SJSA1 (cell line): ENCODE data around the gene URB2. TPM values are rescaled to one million over a fixed set of nuclear protein-coding genes. Genes with fewer than 3 reads are reported as not detected.

Experiments
- DNase-seq, 2 experiments: peaks; one replicate each; pipeline ENCODE4 v3.0.0-alpha.2; 2015 to 2020; ENCODE audit warnings: low spot score in 2 of 2, low read depth in 1 of 2
- H3K27ac ChIP-seq: fragments of 250-450 bp; sonication (Bioruptor Pico); 2 replicates; pipeline ENCODE4 v1.5.1; 2020; ENCODE audit warnings: mild to moderate bottlenecking, moderate library complexity
- H3K27me3 ChIP-seq: fragments of 250-450 bp; sonication (Bioruptor Pico); replicated peaks from 2 replicates; pipeline ENCODE4 v1.5.1; 2020; ENCODE audit warnings: mild to moderate bottlenecking, moderate library complexity
- H3K36me3 ChIP-seq: fragments of 250-450 bp; sonication (Bioruptor Pico); 2 replicates; pipeline ENCODE4 v1.5.1; 2020; ENCODE audit warnings: mild to moderate bottlenecking
- H3K4me1 ChIP-seq: fragments of 250-450 bp; sonication (Bioruptor Pico); replicated peaks from 2 replicates; pipeline ENCODE4 v1.6.1; 2021; ENCODE audit warnings: mild to moderate bottlenecking
- H3K4me3 ChIP-seq: fragments of 250-450 bp; sonication (Bioruptor Pico); 2 replicates; pipeline ENCODE4 v1.5.1; 2020; ENCODE audit warnings: mild to moderate bottlenecking
- H3K9me3 ChIP-seq: fragments of 250-450 bp; sonication (Bioruptor Pico); replicated peaks from 2 replicates; pipeline ENCODE4 v1.5.1; 2020; ENCODE audit warnings: mild to moderate bottlenecking
- total RNA-seq: library from RNA; depleted of rRNA; stranded (reverse); fragments of >200 nt; shearing (Covaris generic); gene quantifications from 2 replicates; pipeline ENCODE4 v1.2.3, GENCODE V29; 2014

Gene URB2
- total RNA-seq, 1 experiment from 2014 or later = 15.2 TPM

DNA sequence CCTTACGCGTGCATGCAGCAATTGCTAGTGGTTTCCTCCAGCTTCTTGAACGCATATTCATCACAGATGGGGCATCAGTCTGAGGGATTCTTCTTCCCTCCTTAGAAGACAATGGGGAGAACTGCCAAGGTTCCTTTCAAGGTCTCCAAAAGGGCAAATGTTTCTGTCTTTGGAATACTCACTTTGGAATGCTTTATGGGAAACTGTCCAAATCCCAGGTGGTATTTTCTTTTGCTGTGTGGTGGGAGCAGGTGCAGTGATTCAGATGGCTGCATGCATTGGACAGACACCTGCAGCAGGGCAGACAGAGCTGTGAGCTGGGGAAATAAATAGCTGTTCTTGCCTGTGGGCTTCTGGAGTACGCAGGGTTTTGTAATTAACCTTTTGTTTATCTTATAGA is 40.5 kb downstream of the URB2 start:
- no peaks in the 10 kb centered on the region for H3K27me3 ChIP-seq
- DNase-seq = no peak
- H3K36me3 ChIP-seq = peaks cover 5% of the 10 kb centered on the region; the same call in 1 of the 2 replicates
- peaks cover 12% of the 10 kb centered on the region for H3K4me1 ChIP-seq
- no peak overlapping the region for H3K4me3 ChIP-seq
- H3K9me3 ChIP-seq = no peaks in the 10 kb centered on the region
- H3K27ac ChIP-seq = no peak overlapping the region

DNA sequence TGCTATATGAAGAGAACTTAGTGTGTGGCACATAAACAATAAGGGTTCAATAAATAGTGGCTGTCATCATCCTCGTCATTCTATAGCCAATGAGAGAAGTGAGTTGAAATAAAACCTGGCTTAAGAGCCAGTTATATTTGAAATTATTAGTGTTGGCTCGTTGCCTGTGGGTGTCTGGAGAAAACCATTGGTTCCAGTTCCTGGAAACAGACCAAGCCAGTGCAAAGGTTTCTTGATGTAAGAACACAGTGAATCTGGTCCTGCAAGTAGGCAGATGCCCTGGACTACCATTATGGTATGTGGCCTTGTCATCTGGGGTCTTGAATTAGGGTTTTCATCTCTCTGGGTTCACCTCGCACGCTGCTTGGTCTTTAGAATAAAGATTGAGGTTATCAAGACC is 43.3 kb downstream of the URB2 start:
- Histone ChIP-seq H3K4me3 (no peak overlapping the region), H3K4me1 (peaks cover under 1% of the 10 kb centered on the region), H3K9me3 (no peaks in the 10 kb centered on the region), H3K27ac (no peak overlapping the region), H3K27me3 (no peaks in the 10 kb centered on the region), H3K36me3 (no peaks in the 10 kb centered on the region)
- DNase-seq = no peak

DNA sequence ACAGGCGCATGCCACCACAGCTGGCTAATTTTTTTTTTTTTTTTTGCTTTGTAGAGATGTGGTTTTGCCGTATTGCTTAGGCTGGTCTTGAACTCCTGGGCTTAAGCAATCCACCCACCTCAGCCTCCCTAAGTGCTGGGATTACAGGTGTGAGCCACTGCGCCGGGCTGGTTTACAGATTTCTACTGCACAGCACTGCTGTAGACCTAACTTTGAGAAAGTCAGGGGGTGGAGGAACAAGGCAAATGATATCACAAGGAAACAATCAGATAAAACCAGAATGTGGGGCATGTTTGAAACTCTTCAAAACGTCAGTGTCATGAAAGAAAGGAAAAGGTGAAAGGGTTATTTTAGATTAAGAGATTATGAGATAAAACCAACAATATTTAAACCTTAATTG is 45.3 kb downstream of the URB2 start:
- no peak for DNase-seq
- Histone ChIP-seq H3K27me3 (no peaks in the 10 kb centered on the region), H3K36me3 (no peaks in the 10 kb centered on the region), H3K27ac (no peak overlapping the region), H3K9me3 (no peaks in the 10 kb centered on the region), H3K4me1 (no peaks in the 10 kb centered on the region), H3K4me3 (no peak overlapping the region)

DNA sequence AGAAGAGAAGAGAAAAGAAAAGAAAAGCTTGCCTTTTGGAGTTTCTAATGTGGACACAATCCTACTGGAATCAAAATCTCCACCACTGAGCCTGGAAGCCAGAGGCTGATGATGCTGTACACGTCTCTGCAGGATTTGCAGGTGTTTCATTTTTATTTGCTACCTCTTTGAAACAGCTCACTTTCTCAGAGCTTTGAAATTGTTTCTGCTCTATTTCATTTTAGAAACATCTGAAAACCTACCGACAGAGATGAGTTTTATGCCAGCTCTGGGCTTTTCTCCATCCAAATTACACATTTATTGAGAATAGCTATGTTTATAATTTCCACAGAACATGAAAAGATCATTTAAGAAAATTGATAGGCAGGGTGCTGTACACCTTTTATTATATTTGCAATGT is 46.2 kb downstream of the URB2 start:
- Histone ChIP-seq H3K4me3 (no peak overlapping the region), H3K9me3 (no peaks in the 10 kb centered on the region), H3K36me3 (no peaks in the 10 kb centered on the region), H3K4me1 (no peaks in the 10 kb centered on the region), H3K27ac (no peak overlapping the region), H3K27me3 (no peaks in the 10 kb centered on the region)
- no peak for DNase-seq

DNA sequence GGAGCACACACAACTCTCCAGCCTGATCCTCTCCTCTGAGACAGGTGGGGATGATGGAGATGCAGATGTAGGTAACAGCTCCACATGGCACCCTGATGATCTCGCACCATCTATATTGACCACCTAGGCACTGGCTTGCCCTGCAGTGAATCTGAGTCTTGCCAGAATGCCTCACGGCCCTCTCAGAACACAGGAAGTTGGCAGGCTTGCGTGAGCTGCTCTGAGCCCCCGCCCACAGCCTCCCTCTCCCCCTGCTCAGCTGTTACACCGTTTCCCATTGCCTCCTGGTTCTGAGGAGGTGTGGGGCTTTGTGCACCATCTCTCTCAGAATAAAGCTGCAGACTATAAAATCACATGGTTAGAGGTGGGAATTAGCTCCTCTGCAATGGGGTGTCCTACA is 48.0 kb downstream of the URB2 start:
- Histone ChIP-seq H3K36me3 (no peaks in the 10 kb centered on the region), H3K4me1 (no peaks in the 10 kb centered on the region), H3K9me3 (no peaks in the 10 kb centered on the region), H3K27ac (no peak overlapping the region), H3K27me3 (no peaks in the 10 kb centered on the region), H3K4me3 (no peak overlapping the region)
- DNase-seq = peak in 1 of 2 experiments; percentile 13

DNA sequence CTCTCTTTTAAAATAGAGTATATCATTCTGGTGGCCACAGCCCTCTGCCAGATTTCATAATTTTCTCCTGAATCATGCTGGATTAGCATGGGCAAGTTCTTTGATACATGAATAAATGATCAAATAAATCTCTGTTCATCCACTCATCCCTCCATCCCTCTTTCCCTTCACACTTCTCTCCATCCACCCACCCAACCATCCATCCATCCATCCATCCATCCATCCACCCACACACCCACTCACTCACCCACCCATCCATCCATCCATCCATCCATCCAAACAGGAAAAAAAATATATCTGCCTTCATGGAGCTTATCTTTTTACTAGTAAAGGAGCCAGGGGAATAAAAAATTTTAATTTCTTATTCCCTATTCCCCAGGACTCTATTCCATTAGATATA is 49.3 kb downstream of the URB2 start:
- Histone ChIP-seq H3K27me3 (no peaks in the 10 kb centered on the region), H3K4me1 (no peaks in the 10 kb centered on the region), H3K36me3 (no peaks in the 10 kb centered on the region), H3K9me3 (no peaks in the 10 kb centered on the region), H3K4me3 (no peak overlapping the region), H3K27ac (no peak overlapping the region)
- DNase-seq = peak in 1 of 2 experiments; percentile 3

DNA sequence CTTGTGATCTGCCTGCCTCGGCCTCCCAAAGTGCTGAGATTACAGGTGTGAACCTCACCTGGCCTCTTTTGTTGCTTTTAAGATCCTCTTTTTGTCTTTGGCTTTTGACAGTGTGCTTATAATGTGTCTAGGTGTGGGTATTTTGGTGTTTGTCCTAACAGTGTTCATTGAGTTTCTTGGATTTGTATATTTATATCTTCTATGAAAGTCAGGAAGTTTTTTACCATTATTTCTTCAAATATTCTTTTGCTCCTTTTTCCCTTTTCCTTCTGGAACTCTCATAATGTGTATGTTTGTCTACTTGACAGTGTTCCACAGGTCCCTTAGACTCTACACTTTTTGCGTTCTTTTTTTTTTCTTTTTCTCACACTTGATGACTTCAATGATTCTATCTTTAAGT is 59.1 kb downstream of the URB2 start:
- H3K27ac ChIP-seq = no peak overlapping the region
- H3K4me3 ChIP-seq = no peak overlapping the region
- H3K36me3 ChIP-seq = no peaks in the 10 kb centered on the region
- DNase-seq = no peak
- no peaks in the 10 kb centered on the region for H3K4me1 ChIP-seq
- no peaks in the 10 kb centered on the region for H3K27me3 ChIP-seq
- 0 out of 2 replicates have a peak, but pooled peaks cover 2% of the 10 kb centered on the region for H3K9me3 ChIP-seq

DNA sequence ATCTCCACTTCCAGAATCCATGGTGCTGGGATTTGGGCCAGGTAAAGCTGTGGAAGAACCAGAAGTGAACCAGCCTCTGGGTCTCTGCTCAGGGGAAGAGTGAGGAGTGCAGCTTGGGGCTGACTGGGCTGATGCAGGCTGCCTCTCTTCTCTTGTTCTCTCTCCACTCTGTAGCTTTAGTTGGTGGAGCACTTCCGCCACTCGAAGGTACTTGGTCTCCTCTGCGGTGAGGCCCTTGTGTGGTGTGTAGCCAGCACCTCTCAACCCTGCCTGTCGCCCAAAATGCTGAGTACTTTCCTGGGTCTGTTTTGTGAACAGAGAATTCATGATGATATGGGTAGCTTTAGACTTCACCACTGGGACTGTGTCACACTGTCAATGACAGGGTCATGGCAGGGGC is 63.2 kb downstream of the URB2 start:
- 0 out of 2 replicates have a peak, but pooled peaks cover 2% of the 10 kb centered on the region for H3K9me3 ChIP-seq
- H3K4me1 ChIP-seq = no peaks in the 10 kb centered on the region
- H3K36me3 ChIP-seq = no peaks in the 10 kb centered on the region
- no peak overlapping the region for H3K4me3 ChIP-seq
- H3K27me3 ChIP-seq = no peaks in the 10 kb centered on the region
- DNase-seq = no peak
- no peak overlapping the region for H3K27ac ChIP-seq

DNA sequence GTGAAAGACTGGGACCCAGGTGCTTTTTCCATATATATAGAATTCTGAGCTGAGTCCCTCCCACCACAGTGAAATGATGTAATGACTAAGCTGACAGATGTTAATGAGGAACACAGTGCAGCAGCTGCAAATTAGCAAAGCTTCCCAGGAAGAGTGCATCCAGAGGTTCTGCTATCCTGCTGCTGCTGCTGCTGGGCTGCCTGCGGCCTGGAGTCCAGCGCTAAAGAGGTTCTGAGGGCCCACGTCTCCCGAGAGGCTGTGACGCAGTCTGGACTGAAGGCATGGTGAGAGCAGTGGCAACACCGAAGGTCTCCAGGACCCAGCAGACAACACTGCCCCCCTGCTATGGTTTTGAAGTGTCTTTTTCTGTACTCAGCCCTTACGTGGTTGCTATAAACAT is 63.9 kb downstream of the URB2 start:
- H3K36me3 ChIP-seq = no peaks in the 10 kb centered on the region
- no peaks in the 10 kb centered on the region for H3K4me1 ChIP-seq
- no peak for DNase-seq
- H3K9me3 ChIP-seq = 0 out of 2 replicates have a peak, but pooled peaks cover 2% of the 10 kb centered on the region
- H3K4me3 ChIP-seq = no peak overlapping the region
- H3K27ac ChIP-seq = no peak overlapping the region
- 0 out of 2 replicates have a peak, but pooled peaks cover 2% of the 10 kb centered on the region for H3K27me3 ChIP-seq

DNA sequence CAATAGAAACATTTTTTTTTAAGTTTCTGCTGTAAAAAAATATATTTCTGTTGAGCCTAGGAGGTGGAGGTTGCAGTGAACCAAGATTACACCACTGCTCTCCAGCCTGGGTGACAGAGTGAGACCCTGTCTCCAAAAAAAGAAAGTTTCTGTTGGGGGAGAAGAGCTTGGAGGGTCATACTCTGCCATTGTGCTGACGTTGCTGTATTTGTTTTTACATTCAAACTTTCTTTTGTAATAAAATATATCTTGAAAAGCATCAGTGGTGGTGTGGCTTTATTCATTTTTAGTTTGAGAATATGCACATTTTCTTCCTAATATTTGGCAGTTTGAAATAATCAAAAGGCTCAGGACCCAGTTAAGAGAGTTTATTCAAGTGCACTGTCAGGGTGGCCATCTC is 64.6 kb downstream of the URB2 start:
- no peak overlapping the region for H3K4me3 ChIP-seq
- no peaks in the 10 kb centered on the region for H3K36me3 ChIP-seq
- 0 out of 2 replicates have a peak, but pooled peaks cover 2% of the 10 kb centered on the region for H3K27me3 ChIP-seq
- no peak for DNase-seq
- no peaks in the 10 kb centered on the region for H3K9me3 ChIP-seq
- H3K27ac ChIP-seq = no peak overlapping the region
- H3K4me1 ChIP-seq = no peaks in the 10 kb centered on the region

DNA sequence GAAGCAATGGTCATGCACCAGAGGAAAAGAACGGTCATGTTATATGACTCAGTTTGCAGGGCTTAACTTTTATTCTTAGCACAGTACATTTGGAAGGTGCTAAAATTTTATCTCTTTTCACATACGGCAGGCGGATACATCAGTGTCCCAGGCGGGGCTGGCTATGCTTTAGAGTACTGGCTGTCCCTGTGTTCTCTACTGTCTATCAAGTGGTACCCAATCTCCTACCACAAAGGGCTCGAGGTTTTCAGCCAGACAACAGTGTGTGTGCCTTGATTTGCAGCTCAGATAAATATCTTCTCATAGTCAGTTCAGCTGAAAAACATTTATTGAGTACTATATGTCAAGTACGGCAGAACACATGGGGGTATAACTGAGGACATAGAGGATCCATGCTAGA is 65.3 kb downstream of the URB2 start:
- Histone ChIP-seq H3K27ac (no peak overlapping the region), H3K4me3 (no peak overlapping the region), H3K36me3 (no peaks in the 10 kb centered on the region), H3K9me3 (no peaks in the 10 kb centered on the region), H3K4me1 (no peaks in the 10 kb centered on the region), H3K27me3 (0 out of 2 replicates have a peak, but pooled peaks cover 2% of the 10 kb centered on the region)
- no peak for DNase-seq

DNA sequence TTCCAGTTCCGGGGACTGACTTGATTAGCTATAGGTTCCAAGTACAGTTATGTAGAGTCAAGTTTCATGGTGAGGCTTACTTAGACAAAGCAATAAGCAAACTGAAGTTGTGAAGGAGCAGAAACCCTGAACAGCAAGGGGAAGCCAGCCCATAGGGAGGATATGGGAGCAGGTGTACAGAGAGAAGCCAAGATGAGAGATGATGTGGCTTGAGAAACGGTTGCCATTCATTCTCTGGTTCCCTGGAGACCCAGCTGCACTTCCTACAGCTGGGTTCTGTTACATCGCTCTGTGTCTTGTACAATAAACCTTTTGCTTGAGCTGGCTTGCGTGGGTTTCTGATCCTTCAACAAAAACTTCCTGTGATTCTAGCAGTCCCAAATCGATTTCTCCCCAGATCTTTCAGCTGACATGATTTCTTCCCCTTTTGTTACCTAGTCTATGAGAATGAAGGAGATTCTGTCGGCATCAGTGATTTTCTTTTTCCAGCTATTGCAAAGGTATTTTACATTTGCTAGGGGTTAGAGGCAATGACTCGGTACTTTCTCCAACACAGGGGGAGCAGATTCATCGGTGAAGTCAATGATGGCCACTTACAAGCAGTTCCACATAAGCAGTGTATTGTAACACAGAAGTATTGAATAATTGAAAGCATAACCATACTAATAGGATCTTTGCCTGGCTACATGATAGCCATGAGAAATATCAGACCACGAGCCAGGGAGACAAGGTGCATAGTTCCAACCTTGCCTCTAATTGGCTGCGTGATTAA is 67.3 kb downstream of the URB2 start:
- DNase-seq = no peak
- no peaks in the 10 kb centered on the region for H3K36me3 ChIP-seq
- H3K4me1 ChIP-seq = no peaks in the 10 kb centered on the region
- no peaks in the 10 kb centered on the region for H3K9me3 ChIP-seq
- no peak overlapping the region for H3K27ac ChIP-seq
- H3K4me3 ChIP-seq = no peak overlapping the region
- H3K27me3 ChIP-seq = 0 out of 2 replicates have a peak, but pooled peaks cover 2% of the 10 kb centered on the region

DNA sequence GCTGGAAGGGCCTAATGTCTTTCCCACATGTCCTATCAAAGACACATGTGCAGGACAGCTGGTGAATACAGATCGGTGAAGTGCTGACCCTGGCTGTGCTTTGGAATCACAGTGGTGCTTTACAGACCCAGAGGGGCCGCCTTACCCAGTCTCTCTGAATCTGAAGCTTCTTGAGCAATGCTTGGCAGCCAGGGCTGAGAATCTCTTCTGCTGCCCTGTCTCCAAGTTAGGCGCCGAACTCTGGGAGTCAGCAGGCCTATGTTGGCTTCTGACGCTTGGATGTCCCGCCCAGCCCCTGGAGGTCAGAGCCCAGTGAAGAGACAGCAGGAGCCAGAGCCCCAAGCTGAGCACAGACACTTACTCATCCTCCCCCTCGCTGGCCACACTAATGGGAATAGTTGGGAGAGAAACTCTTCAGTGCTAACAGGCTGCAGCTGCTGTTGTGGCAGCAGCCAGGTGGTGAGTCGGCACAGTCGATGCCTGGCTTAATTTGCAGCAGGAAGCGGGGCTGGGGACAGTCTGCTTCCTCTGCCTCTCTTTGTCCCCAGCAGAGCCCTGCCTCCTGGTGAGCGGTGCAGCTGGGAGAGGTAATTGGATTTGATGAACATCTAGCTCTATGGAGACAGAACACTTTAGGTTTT is 68.1 kb downstream of the URB2 start:
- H3K36me3 ChIP-seq = no peaks in the 10 kb centered on the region
- no peak overlapping the region for H3K4me3 ChIP-seq
- no peak for DNase-seq
- H3K9me3 ChIP-seq = no peaks in the 10 kb centered on the region
- H3K4me1 ChIP-seq = no peaks in the 10 kb centered on the region
- no peak overlapping the region for H3K27ac ChIP-seq
- H3K27me3 ChIP-seq = 0 out of 2 replicates have a peak, but pooled peaks cover 2% of the 10 kb centered on the region

DNA sequence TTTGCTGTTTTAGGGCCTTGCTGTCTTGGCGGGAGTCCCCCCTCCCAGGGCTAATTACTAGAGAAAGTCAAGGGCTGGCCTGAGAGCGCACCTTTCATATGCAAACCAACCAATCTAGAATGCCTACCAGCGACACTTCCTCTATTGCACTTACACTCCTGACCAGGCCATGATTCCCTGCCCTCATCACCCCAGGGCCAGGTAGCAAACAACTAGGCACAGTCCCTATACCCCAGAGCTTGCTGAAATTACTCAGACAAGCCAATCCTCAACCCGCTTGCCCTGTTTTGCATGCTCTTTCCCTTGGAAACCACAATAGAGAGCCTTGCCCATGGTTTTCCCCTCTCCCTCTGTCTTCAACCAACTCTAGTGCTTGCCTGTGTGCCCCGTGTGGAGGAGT is 70.3 kb downstream of the URB2 start:
- Histone ChIP-seq H3K27me3 (0 out of 2 replicates have a peak, but pooled peaks cover 2% of the 10 kb centered on the region), H3K4me1 (no peaks in the 10 kb centered on the region; the same call in 1 of the 2 replicates), H3K4me3 (no peak overlapping the region), H3K27ac (no peak overlapping the region), H3K36me3 (no peaks in the 10 kb centered on the region), H3K9me3 (no peaks in the 10 kb centered on the region)
- DNase-seq = no peak
